Retinal pigment epithelial cell (primary cell): Measurements from ENCODE around the gene GAST.
"Not testable (repeated sequence)": the region's sequence is repeated elsewhere in the genome, so short reads cannot be mapped to it uniquely, and the experiment has no call there.

Source experiments
- DNase-seq: peaks from one replicate; pipeline ENCODE4 v3.0.0-alpha.2; 2010; ENCODE audit warnings: low read depth
- H3K4me3 ChIP-seq: 2 replicates; pipeline ENCODE4 v1.5.1; 2011; ENCODE audit warnings: mild to moderate bottlenecking, low read length, control low read depth, moderate library complexity
- TF ChIP-seq, protein P1 (sequence below): conservative IDR thresholded peaks from 2 replicates; pipeline ENCODE4 v1.5.1; 2011; ENCODE audit warnings: low read depth, low read length, control low read depth, inconsistent platforms

Gene GAST

GRCh38 chr17:41666708-41667279, 45.3 kb upstream of the GAST start:
- DNase-seq = no peak
- H3K4me3 ChIP-seq = peak overlapping the region; percentile 52
- TF ChIP-seq, protein P1, sequence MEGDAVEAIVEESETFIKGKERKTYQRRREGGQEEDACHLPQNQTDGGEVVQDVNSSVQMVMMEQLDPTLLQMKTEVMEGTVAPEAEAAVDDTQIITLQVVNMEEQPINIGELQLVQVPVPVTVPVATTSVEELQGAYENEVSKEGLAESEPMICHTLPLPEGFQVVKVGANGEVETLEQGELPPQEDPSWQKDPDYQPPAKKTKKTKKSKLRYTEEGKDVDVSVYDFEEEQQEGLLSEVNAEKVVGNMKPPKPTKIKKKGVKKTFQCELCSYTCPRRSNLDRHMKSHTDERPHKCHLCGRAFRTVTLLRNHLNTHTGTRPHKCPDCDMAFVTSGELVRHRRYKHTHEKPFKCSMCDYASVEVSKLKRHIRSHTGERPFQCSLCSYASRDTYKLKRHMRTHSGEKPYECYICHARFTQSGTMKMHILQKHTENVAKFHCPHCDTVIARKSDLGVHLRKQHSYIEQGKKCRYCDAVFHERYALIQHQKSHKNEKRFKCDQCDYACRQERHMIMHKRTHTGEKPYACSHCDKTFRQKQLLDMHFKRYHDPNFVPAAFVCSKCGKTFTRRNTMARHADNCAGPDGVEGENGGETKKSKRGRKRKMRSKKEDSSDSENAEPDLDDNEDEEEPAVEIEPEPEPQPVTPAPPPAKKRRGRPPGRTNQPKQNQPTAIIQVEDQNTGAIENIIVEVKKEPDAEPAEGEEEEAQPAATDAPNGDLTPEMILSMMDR = peak; percentile 94

GRCh38 chr17:41667280-41668041, 44.7 kb upstream of the GAST start:
- no peak for DNase-seq
- no peak overlapping the region for H3K4me3 ChIP-seq
- TF ChIP-seq, protein P1 = no peak

DNA sequence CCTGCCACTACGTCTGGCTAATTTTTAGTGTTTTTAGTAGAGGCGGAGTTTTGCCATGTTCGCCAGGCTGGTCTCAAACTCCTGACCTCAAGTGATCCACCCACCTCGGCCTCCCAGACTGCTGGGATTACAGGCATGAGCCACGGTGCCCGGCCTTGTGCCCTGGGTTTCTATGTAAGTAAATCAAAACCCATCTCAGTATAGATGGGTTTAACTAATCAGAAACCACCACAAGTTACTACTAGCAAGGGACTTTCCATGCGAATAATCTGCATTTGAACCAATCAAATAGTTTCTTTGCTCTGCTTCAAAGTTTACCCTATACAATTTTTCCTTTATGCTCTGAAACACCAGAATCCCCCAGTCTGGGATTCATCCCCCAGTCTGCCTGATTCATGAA, 40.0 kb upstream of the GAST start:
- no peak for DNase-seq
- TF ChIP-seq, protein P1 = no peak
- no peak overlapping the region for H3K4me3 ChIP-seq

DNA sequence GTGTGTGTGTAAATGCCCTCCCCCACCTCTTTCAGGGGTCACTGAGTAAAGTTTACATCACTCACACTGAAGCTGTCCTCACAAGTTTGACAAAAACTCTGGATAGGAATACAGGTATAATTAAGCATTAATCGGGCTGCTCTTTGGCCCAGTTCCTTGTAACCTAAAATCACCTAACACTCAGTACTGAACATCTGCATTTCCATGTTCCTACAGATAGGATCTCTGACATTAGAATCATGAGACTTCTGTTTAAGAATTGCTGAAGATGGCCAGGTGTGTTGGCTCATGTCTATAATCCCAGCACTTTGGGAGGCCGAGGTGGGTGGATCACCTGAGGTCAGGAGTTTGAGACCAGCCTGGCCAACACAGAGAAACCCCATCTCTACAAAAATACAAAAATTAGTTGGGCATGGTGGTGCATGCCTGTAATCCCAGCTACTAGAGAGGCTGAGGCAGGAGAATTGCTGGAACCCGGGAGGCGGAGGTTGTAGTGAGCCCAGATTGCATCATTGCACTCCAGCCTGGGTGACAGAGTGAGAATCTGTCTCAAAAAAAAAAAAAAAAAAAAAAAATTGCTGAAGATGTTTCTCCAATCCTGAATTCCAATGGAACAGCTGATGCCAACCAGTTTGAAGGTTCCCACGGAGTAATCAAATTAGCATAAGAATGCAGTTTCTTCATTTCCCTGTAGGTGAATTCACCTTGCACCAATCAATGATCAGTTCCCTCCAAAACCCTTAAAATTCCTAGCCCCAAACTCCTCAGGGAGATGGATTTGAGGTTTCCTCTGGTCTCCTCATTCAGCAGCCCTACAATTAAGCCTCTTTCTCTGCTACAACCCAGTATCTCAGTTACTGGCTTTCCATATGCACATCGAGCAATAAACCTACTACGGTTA, 36.7 kb upstream of the GAST start:
- H3K4me3 ChIP-seq, DNase-seq: not testable (repeated sequence)

GRCh38 chr17:41676058-41676419, 36.1 kb upstream of the GAST start:
- DNase-seq = no peak
- TF ChIP-seq, protein P1 = no peak
- H3K4me3 ChIP-seq = no peak overlapping the region

DNA sequence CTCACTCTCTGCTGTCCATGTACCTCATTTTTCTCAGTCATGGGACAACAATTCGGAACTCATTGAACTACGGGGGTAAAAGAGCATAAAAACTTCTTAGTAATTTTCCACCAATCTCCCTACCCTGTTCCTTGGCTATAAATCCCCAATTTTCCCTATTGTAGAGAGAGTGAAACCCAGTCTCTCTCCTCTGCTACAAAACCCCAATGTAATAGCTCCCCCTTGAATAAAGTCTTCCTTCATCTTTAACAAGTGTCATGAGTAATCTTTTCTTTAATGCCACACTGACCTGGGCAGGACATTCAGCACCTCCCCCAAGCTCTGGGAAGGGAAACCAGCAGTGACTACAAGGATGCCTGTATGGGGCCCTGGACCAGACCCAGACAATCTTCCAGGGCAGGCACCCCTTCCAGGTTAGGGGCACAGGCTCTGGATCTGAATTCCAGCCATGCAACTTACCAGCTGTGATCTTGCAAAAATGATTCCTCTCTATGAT, 33.7 kb upstream of the GAST start:
- TF ChIP-seq, protein P1 = no peak
- H3K4me3 ChIP-seq = no peak overlapping the region
- no peak for DNase-seq
